ENCODE measurements around the gene RUNX2.

DNA sequence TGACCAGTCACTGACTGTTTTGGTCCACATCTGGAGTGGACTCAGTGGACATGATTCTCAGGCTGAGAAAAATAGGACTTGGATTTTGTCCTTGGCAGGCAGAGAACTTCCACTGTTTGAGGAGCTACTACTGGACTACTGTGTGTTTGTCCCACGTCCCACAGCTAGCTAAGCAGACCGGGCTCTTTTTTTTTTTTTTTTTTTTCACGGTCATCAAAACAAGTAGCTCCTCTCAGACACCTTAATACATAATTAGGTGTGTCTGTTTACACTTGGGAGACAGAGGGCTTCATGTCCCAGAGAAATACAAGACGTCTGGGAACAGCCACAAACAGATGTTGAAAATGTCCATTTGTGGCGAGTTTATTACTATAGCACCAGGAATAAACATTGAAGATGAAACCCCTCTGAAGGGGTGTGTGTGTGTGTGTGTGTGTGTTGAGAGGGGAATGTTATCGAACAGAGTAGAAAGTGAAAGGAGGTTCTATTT, 204.6 kb downstream of the RUNX2 start:
- TF ChIP-seq, protein P1, sequence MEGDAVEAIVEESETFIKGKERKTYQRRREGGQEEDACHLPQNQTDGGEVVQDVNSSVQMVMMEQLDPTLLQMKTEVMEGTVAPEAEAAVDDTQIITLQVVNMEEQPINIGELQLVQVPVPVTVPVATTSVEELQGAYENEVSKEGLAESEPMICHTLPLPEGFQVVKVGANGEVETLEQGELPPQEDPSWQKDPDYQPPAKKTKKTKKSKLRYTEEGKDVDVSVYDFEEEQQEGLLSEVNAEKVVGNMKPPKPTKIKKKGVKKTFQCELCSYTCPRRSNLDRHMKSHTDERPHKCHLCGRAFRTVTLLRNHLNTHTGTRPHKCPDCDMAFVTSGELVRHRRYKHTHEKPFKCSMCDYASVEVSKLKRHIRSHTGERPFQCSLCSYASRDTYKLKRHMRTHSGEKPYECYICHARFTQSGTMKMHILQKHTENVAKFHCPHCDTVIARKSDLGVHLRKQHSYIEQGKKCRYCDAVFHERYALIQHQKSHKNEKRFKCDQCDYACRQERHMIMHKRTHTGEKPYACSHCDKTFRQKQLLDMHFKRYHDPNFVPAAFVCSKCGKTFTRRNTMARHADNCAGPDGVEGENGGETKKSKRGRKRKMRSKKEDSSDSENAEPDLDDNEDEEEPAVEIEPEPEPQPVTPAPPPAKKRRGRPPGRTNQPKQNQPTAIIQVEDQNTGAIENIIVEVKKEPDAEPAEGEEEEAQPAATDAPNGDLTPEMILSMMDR (IDR thresholded peaks at IDR 0.05): no peak
- TF ChIP-seq POLR2A (IDR thresholded peaks at IDR 0.05) (no peak), POLR2AphosphoS5 (IDR thresholded peaks at IDR 0.05) (no peak)

Data from breast epithelium (tissue), 3 donors.